Bronchus fibroblast of lung (primary cell): ENCODE results near the gene SNF8. TPM values are rescaled to one million over a fixed set of nuclear protein-coding genes. Genes with fewer than 3 reads are reported as not detected.

Experiments used
- total RNA-seq: library from RNA; depleted of rRNA; stranded (reverse); fragments of >200 nt; gene quantifications from 2 replicates; pipeline ENCODE4 v1.2.3, GENCODE V29; 2015

SNF8 gene, protein sequence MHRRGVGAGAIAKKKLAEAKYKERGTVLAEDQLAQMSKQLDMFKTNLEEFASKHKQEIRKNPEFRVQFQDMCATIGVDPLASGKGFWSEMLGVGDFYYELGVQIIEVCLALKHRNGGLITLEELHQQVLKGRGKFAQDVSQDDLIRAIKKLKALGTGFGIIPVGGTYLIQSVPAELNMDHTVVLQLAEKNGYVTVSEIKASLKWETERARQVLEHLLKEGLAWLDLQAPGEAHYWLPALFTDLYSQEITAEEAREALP
- total RNA-seq = 199 and 200 TPM in 2 replicates

DNA sequence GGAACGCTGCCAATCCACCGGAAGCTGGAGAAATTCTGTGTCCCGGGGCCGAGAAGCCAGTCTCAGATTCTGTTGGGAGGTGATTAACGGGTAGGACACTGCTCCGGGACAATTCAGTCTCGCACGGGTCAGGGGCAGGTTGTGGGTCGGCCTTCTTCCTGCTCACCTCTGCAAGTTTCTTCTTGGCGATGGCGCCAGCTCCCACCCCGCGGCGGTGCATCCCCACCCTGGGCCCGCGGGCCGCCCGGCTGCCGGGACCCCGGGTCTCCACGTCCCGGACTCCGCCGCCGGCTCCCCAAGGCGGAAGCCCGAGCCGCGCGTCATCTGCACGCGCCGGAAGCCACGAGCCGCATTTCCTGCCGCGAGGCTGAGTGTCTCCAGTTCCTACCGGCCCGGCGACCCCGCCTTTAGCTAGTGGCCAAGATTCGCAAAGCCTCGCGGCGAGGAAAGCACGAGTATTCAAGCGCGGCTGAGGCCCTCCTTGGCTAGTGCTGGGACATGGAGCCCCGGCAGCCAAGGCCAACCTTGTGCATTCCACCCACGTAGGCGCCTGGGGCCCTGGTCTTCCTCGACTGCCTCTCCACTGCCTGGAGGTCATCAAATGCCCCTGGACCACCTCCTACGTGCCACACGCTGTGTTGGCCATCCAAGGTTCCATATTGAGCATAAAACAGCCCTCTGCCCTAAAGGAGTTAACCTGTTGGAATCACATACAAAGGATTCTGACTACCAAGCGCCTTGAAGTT, at the start of gene SNF8:
Gene SNF8, minus strand, starts transcription at position 328 of the 746 bp plus-strand sequence. Its CDS starts 108 bp downstream, at position 220.

DNA sequence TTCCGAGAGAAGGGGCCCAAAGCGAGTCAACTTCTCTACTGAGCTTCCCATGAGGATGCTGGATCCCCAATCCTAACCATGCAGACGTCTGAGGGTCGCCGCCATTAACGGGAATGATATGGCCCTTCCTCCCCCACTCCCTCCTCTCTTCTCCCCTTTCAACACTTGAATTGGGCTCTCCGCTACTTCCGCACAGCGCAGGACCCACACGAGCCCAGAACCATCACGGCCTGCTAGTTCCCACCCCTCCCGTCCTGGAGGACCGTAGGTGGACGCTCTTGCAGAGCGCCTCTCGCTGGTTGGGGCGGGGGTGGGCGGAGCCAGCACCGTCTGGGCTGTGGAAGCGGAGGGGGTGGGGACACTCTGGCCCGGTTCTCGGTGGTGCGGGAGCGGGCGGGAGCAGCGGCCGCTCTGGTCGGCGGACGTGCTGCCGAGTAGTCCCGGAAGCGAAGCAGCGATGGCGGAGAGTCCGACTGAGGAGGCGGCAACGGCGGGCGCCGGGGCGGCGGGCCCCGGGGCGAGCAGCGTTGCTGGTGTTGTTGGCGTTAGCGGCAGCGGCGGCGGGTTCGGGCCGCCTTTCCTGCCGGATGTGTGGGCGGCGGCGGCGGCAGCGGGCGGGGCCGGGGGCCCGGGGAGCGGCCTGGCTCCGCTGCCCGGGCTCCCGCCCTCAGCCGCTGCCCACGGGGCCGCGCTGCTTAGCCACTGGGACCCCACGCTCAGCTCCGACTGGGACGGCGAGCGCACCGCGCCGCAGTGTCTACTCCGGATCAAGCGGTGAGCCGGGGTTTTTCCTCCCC, 36.4 kb downstream of the SNF8 start, which contains the start of gene UBE2Z:
Gene UBE2Z, plus strand, starts transcription at position 361 of the 797 bp plus-strand sequence. Its CDS starts 97 bp downstream, at position 458.

Other genes with a start within 250 kb of the SNF8 start
- not detected in 2 replicates for gene PRAC1, start 222.3 kb downstream of the SNF8 start, total RNA-seq
- not detected in 2 replicates for gene PRAC2, start 221.7 kb downstream of the SNF8 start, total RNA-seq
- gene HOXB13, start 216.1 kb downstream of the SNF8 start, total RNA-seq = not detected in 2 replicates
- gene TTLL6, start 127.6 kb downstream of the SNF8 start, total RNA-seq = 0.17 TPM in 1 of 2 replicates, not detected in the other
- 24.7 and 34.5 TPM in 2 replicates for gene CALCOCO2, start 113.8 kb downstream of the SNF8 start, total RNA-seq
- 282 and 318 TPM in 2 replicates for gene ATP5MC1, start 52.1 kb downstream of the SNF8 start, total RNA-seq
- 66.2 and 70.6 TPM in 2 replicates for gene UBE2Z, start 36.4 kb downstream of the SNF8 start, total RNA-seq
- gene GIP, start 23.8 kb upstream of the SNF8 start, total RNA-seq = not detected in 2 replicates
- 9.7 and 10.3 TPM in 2 replicates for gene IGF2BP1, start 52.5 kb upstream of the SNF8 start, total RNA-seq
- not detected in 2 replicates for gene B4GALNT2, start 187.9 kb upstream of the SNF8 start, total RNA-seq